Esophagus muscularis mucosa (tissue), 2 donors: ENCODE data around the gene FAM222A.

Experiments used
- POLR2A ChIP-seq: fragments of 450-650 bp; IDR thresholded peaks from one replicate; pipeline ENCODE4 v1.6.1; 2017; ENCODE audit warnings: antibody characterized with exemption, moderate library complexity, mild to moderate bottlenecking, low read depth
- POLR2AphosphoS5 ChIP-seq, 2 donors: sonication (generic); formaldehyde crosslinking; IDR thresholded peaks; one replicate each; pipeline ENCODE4 v1.6.1; 2017; ENCODE audit warnings: antibody characterized with exemption in 2 of 2

- no peak for TF ChIP-seq POLR2A
- TF ChIP-seq POLR2AphosphoS5 (IDR thresholded peaks at IDR 0.05), result no peak
These were observed 70.3 kb downstream of the FAM222A start for GRCh38 chr12:109783965-109784244.
